ENCODE results near the gene FBXL7.

The FBXL7 gene

DNA sequence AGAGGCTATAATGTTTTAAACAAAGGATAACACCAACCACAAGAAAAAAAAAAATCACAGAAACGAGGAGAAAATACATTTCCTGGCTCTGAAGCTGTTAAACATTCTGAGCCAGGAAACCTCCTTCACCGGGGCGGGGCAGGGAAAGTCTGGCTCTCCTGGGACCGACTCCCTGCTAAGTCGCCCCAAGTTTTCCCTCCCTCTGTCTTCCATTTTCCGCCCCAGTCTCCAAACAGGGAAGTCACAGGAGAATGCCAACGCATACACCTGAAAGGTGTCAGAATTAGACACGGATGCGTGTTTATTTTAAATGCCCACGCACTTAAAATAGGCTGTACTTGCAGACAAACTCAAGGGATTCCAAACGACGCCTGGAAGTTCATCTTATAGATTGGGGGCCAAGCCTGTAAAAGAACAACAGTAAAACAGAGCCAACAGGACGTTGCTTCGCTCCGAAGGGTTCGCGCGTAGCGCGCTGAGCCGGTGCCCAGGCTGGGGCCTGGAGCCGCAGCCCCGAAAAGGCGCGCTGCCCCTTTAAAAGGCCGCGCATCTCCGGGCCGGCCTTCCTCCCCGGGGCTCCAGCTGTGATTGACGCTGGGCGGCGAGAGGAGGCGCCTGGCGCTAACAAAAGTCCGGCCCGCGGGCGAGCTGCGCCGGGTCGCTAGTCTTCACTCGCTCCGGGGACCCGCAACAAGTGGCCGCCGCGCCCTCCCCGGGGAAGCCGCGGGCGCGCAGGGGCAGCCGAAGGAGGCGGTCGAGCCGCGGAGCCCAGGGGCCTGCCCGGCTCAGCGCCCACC is at the start of gene FBXL7:
FBXL7 (plus strand) TSS at position 653 of the 797 bp plus-strand sequence.
- peak; percentile 86 for DNase-seq (ENCODE audit: low spot score)

DNA sequence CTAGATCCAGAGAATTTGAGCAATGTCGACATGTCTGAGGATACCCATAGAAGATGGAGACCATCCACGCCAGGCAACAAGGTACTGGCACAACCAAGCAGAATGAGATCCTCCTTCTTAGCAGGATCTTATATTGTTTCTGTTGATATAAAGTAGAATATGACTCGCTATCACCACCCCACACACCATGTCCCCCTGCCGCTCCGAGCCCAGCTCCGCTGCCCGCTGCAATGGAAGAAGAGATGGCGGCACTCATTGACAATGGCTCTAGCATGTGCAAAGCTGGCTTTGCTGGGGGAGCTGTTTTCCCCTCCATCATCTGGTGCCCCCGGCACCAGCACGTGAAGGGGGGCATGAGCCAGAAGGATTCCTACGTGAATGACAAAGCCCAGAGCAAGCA is 49.5 kb upstream of the FBXL7 start:
- DNase-seq (ENCODE audit: low spot score): no peak

DNA sequence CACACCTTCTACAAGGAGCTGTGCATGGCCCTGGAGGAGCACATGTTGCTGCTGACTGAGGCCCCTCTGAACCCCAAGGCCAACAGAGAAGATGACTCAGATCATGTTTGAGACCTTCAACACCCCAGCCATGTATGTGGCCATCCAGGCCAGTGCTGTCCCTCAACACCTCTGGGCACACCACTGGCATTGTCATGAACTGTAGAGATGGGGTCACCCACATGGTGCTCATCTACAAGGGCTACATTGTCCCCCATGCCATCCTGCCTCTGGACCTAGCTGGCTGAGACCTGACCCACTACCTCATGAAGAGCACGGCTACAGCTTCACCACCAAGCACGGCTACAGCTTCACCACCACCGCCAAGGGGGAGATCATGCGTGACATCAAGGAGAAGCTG is 49.0 kb upstream of the FBXL7 start:
- no peak for DNase-seq (ENCODE audit: low spot score)

DNA sequence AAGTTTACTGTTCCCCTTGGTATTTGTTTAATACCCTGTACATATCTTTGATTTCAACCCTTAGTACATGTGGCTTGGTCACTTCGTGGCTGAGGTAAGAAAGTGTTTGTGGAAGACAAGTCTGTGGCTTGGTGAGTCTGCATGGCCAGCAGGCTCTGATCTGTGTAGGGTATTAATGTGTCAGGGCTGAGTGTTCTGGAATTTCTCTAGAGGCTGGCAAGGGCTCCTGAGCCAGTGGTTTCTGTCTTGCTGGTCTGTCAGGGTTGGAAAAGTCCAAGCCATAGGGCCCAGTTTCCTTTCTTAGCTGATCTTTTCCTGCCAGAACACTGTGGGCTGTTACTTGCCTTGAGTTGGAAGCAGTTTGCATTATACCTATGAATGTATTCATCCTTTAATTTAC is 48.0 kb upstream of the FBXL7 start:
- DNase-seq (ENCODE audit: low spot score): no peak

DNA sequence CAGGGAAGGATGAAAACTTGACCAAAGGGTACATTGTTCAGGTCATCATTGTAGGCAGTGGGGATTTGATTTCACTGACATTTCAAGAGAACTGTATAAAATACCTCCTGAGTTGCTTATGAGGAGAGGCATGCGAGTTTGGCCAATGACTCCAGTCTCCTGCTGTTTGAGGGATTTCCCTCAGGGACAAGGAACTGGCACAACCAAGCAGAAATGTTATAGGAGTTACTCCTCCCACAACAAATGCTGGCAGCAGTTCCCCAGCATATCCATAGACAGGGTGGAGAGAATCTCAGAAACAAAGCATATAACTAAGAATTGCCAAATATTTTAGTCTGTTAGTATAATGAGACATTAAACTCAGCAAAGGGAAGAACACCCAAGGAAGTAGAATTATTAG is 47.2 kb upstream of the FBXL7 start:
- DNase-seq (ENCODE audit: low spot score): no peak

DNA sequence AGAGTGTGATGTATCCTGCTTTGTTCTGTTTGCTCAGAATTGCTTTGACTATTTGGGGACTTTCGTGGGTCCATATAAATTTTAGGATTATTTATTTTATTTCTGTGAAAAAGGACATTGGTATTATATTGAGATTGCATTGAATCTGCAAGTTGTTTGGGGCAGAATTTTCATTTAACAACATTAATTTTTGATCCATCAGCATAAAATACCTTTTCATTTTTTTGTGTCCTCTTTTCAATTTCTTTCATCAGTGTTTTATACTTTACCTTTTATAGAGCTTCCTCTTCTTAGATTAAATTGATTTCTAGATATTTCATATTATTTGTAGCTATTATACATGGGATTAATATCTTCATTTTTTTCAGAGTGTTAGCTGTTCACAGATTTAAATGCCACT is 40.8 kb upstream of the FBXL7 start:
- no peak for DNase-seq (ENCODE audit: low spot score)

DNA sequence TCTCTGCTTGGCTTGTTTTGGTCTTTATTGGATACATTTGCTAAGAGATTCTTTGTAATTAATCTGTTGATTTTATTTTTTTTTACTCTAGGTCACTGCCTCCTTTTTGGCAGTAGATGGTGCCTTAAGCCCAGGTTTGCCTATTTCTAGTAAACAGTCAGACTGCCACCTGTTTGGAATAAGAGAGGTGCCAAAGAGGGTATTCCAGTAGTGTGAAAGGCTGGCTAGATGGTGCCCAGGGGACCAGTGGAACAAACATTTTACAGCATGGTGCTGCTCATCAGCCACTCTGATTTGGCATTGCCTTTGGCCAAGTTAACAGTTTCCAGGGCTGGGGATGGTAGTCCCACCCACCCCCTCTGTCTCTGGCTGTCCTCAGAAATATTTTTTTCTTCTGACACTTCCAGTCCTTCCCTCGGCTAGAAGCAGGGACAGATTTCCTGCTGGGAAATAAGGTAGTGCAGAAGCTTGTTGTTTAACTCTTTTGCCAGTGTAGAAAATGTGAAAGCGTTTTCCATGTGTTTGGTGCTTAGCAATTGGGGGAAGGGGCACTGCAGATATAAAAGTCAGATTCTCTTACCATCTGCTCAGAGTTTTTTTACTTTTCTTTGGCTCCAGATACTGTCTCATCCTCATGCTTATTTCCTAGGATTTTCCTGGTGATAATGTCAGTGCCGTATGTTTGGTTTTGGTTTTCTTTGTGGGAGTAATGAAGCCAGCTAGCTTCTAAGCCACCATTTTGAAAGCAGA is 36.6 kb upstream of the FBXL7 start:
- no peak for DNase-seq (ENCODE audit: low spot score)

DNA sequence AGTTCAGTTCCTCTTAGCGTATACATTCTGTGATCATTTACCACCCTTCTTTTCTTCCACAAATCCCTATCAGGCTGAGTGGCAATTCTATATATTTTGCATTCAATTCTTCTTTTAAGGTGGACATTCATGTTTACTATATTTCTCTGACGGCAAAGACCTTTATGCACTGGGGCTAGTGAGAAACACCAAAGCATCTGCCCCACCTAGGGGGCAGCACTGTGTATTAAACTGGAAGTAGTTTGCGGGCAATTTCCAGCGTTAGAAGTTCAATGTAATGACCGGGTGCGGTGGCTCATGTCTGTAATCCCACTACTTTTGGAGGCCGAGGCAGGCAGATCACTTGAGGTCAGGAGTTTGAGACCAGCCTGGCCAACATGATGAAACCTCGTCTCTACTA is 27.9 kb upstream of the FBXL7 start:
- DNase-seq (ENCODE audit: low spot score): no peak

DNA sequence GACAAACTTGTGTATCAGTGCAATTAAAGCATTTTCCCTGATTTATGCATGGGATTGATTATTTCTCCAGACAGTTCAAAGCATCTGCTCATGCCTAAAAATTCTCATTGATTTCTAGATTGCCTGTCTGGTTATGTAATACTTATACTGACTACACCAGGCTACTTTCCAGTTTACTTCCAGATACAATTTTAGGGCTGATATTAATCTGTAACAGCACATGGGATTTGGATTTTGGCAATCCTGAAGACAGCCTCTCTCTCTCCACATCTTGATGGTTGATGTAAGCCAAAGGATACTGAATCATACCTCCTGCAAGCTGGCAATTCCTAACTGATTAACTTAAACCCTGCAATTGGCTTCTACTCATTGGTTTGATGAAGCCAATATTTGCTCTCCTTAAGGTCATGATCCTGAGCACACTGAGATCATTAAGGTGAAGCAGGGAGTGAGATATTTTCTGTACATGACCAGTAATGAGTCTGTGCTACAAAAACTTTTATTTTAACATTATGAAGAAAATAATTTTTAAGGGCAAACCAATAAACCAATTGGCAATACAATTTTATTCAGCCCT is 25.7 kb upstream of the FBXL7 start:
- DNase-seq (ENCODE audit: low spot score): no peak

DNA sequence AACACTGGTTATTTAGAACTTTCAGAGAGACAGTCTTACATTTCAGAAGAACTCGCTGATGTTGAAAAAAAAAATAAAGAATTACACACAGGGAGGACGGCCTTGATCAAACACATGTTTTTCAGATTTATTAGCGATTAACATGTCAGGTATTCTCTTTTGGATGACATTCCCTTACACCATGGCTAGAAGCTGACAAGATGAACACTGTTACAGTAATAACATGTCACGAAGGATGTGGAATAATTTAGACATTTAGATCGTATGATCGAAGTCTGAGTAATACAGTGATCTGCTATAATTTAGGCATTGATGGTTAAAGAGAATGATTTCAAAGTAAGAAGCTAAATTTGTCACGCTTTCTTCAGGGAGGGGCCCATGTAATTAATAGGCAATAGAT is 24.6 kb upstream of the FBXL7 start:
- no peak for DNase-seq (ENCODE audit: low spot score)

DNA sequence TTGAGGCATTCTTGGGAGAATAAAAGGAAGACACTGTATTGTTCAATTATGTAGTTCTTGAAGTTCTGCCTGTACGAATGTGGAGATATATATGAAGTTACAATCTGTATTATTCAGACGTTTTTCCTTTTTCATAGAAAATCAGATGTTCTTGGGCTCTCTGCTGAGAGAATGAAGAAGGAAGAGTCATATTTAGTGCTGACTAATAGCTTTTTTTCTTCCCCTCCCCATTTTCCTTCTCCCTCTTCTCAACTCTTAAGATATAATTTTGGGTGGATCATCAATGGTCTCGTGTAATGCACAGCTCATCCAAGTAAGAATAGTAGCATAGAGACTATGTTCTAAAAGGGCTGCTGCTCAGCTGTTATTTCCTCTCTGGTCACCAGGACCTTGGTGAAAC is 23.0 kb upstream of the FBXL7 start:
- no peak for DNase-seq (ENCODE audit: low spot score)

DNA sequence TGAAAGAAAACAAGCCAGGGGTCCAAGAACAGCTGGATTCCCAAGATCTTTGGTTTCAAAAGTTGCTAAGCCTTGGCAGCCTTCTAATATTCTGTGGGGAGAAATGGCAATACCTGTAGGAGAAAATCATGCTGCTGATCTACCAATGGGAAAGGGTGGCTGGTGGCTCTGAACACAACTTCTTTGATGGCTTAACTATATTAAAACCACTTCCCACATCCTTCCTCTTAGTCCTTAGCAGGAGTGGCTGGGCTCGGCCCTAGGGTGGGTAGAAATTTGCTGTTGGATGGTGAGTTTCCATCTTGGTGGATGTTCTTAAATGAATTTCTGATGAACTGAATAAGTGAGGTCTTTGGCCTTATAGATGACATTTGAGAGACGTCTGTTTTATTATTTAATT is 19.5 kb upstream of the FBXL7 start:
- DNase-seq (ENCODE audit: low spot score): no peak

DNA sequence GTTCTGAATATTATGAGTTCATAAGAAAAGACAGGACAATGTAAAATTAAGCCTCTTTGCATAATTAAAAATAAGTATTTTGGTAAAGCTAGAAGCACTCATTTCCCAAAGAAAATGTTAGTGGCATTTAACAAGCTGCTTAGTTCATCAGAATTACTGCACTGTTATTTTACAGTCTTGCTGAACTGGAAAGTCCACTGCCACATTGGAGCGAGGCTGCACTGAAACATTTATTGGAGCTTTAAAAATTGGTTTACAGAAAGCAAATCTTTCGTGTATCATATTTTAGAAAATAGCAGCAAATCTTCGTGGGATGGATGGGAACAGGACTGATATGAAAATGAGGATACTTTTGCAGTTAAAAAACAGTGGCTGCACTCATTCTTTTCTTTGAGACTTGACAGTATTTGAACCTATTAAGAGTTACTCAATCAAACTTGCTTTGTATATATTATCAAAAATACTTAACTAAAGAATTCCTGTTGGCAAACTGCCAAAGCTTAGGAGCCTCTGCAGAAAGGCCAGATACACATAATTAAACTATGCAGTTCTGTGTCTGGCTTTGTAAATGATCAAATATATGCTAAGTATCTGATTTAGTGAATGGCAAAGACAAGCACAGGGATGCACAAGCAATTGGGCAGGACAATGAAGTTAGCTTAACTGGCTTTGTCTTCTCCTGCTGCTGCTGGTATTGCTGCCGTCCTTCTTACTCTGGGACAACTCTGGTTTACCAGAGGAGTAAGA is 16.5 kb upstream of the FBXL7 start:
- no peak for DNase-seq (ENCODE audit: low spot score)

DNA sequence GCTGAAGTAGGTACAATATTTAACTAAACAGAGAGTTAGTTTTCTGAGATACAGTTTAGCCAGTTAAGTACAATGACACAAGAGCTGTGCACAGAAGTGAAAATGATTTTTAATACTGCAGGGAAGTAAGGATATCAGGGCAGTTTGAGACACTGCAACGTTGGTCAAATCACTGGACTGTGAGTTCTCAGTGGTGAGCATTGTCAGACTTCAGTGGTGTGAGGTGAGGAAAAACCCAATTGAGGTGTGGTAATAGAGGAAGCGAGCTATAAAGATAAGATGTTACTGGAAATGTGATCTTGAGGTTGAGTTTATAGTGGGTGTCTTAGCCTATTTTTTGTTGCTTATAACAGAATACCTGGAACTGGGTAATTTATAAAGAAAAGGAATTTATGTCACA is 12.8 kb upstream of the FBXL7 start:
- no peak for DNase-seq (ENCODE audit: low spot score)

DNA sequence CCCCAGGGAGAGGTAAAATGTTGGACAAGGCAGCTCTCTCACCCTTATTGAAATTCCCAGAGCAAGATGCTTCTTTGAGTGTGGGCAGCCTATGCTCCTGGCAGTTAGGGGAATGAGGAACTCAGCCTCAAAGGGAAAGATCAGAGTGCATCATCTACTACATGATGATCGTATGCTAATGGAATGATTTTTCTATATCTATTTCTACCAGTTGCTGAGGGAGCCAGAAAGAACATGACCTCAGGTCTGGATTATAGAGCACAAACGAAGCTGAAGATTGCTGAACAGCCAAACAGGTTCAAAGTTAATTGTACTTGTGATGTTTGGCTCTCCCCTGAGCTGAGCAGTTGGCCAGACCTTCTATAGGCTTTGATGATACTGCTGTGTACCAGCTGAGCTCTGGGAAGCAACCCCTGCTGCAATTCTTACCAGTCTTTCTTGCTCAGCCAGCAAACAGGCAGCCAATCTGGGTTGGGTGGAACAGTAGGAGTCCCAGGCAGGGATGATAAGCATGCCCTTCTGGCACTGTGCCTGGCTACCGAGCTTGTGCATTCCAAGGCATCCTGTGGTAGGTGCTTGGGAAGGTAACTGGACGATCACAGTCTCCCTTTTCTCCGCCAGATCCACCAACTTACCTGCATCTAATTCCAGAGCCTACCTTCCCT is 10.3 kb upstream of the FBXL7 start:
- DNase-seq (ENCODE audit: low spot score): no peak

DNA sequence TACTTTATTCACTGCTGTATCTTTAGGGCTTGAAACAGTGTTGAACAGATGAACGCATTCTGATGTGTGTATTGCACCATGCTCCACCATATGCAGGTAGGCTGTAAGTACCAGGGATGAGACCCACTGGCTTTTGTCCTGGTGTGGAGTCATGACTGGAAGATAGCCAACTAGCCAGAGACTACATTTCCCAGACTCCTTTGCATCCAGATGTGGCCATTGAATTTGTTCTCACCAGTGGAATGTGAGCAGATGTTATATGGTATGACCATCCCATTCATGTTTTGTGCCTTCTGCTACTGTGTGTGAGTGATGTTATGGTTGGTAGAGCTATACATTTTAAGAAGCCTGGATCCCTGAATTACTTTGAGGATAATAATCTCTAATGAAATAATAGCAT is 7.4 kb upstream of the FBXL7 start:
- no peak for DNase-seq (ENCODE audit: low spot score)

DNA sequence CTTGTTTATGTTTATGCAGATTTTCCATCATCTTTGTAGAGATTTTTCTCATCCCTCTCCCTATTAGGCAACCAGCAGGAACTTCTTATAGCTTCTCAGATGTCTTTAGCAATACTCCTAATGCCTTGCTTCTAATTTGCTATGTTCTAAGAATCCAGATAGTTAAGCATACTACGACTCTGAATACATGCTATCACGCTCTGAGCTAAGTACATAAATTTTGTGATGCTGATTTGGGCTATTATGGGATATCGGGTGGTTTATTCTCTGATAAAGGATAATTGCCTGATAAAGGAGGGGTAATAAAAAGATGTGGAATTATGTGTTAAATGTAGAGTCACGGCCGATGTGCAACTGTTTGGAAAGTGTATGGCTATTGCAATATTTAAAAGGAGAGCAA is 6.5 kb upstream of the FBXL7 start:
- DNase-seq (ENCODE audit: low spot score): no peak

DNA sequence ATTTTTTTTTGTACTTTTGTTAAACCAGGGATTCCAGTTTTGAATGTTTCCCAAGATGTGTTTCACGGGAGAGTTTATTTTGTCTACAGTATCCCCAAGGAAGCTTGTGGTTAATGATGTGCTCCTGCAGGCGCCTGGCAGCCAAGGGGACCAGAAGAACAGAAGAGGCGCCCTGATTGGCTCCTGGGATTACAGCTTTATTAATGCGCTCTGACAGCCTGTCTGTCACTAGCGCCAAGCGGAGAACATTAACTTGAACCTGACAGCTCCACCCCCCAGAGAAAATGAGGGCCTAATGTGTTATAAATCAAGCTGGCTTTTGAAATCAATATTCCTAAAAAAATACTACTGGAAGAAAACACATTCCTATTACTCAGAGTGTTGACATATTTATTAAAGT is 5.0 kb upstream of the FBXL7 start:
- no peak for DNase-seq (ENCODE audit: low spot score)

DNA sequence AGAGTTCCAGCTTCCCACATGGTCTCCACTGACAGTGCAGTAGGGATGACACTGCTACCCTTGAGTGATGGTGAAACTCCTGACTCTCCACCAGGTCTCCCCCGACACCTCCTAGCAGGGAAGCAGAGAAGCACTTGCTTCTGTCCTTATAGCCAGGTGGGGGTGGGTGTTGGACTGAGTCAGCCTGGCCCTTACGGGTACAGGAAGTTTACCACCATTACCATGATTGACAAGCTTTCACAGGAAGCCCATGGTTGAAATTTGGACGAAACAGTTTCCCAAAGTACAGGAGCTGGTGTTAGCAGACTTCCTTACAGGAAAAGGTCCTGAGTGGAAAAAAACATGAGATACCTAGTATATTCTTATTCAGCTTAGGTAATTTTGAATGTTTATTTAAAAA is 3.1 kb upstream of the FBXL7 start:
- DNase-seq (ENCODE audit: low spot score): no peak

DNA sequence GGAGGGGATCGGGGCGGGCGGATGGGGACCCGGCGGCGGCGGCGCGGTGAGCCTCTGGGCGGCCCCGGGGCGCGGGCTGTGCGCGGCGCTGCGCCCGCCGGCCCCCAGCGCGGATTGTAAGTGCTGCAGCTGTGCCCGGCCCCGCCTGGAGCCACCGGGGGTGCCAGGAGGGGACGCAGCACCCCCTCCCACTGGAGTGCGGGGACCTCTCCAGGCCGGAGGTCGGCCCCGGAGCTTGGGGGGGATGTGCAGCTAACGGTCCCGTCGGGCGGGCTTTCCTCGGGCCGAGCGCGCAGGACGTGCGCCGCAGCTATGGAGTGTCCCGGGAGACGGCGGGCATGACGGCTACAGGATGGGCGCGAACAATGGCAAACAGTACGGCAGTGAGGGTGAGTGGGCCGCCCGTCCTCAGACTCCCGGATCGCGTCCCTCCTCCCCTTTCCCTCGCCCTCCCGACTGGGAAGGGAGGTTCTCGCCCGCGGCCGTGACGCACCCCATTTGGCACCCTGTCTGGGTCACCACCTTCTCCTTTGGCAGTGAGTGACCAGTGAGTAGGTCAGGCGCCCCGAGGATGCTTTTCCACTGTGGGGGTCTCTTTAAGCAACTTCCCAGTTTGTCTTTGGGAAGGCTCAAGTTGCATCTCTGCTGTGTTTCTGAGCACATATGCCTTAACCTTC is 483 bp downstream of the FBXL7 start:
- DNase-seq (ENCODE audit: low spot score): peak; percentile 74

DNA sequence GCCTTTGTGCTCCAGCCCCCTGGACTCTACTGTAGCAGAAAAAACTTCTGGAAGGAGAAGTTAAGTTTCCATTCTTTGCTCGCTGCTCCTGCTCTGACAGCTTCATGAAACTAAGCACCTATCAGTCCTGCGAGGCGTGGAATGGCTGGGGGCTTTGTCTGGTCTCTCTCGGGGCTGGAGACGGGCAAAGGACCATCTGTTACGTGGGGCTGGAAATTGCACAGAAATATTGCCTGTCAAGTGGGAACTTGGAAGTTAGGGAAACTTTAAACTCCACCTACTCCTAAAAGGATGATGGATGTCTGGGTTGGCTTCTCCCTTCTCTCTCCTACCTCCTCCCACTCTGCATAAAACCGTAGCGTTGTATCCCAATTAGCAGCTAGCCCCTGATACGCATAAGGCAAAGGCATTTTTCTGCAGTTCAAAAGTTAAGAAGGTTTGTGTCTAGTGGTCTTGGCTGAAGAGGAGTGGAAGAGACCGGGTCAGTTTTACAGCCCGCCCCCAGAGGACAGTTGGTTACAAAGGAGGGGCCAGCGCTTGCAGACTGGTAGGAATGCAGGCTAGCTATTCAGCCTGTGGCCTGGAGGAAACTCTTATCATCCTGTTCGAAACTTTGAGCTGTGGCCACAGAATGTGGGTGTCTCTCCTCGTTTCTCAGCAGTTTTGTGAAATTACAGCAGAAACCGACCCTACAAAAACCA is 1.3 kb downstream of the FBXL7 start:
- DNase-seq (ENCODE audit: low spot score): peak; percentile 71

Measured in ecto neural progenitor cell (in vitro differentiated cells).